Nephron progenitor cell (in vitro differentiated cells): ENCODE results near the gene BRINP3.

Source experiments
- DNase-seq: peaks from one replicate; pipeline ENCODE4 v3.0.0; 2021
- H3K27ac Mint-ChIP-seq: 2 replicates; pipeline ENCODE4 v1.8.0; 2021; ENCODE audit warnings: mild to moderate bottlenecking, moderate library complexity, mixed read lengths
- H3K27me3 Mint-ChIP-seq: 2 replicates; pipeline ENCODE4 v1.8.0; 2021; ENCODE audit warnings: mild to moderate bottlenecking, low read depth, mixed read lengths; ENCODE audit not compliant: poor library complexity
- H3K36me3 Mint-ChIP-seq: 2 replicates; pipeline ENCODE4 v1.8.0; 2021; ENCODE audit warnings: low read depth, mixed read lengths
- H3K4me1 Mint-ChIP-seq: 2 replicates; pipeline ENCODE4 v1.8.0; 2021; ENCODE audit warnings: mixed read lengths
- H3K4me3 Mint-ChIP-seq: 2 replicates; pipeline ENCODE4 v1.8.0; 2021; ENCODE audit warnings: mild to moderate bottlenecking, moderate library complexity, mixed read lengths
- H3K9me3 Mint-ChIP-seq: 2 replicates; pipeline ENCODE4 v1.8.0; 2021; ENCODE audit warnings: mild to moderate bottlenecking, moderate library complexity, mixed read lengths
- CTCF ChIP-seq: fragments of 200-600 bp; sonication (generic); IDR thresholded peaks from 2 replicates; pipeline ENCODE4 v1.5.0; 2021; ENCODE audit warnings: antibody characterized with exemption

The BRINP3 gene

GRCh38 chr1:190413142-190413541 is 64.5 kb downstream of the BRINP3 start:
- H3K4me1 Mint-ChIP-seq: no peaks in the 10 kb centered on the region
- no peak for TF ChIP-seq CTCF
- no peak overlapping the region for H3K4me3 Mint-ChIP-seq
- no peaks in the 10 kb centered on the region for H3K27me3 Mint-ChIP-seq
- no peak overlapping the region for H3K27ac Mint-ChIP-seq
- H3K9me3 Mint-ChIP-seq: no peaks in the 10 kb centered on the region
- no peaks in the 10 kb centered on the region for H3K36me3 Mint-ChIP-seq
- DNase-seq: no peak

GRCh38 chr1:190403402-190403801 is 74.3 kb downstream of the BRINP3 start:
- Mint-ChIP-seq H3K27ac (no peak overlapping the region), H3K36me3 (no peaks in the 10 kb centered on the region)

GRCh38 chr1:190399233-190399632 is 78.4 kb downstream of the BRINP3 start:
- Mint-ChIP-seq H3K4me3 (no peak overlapping the region), H3K4me1 (no peaks in the 10 kb centered on the region), H3K9me3 (no peaks in the 10 kb centered on the region), H3K36me3 (no peaks in the 10 kb centered on the region), H3K27ac (no peak overlapping the region), H3K27me3 (peaks cover 2% of the 10 kb centered on the region)
- no peak for DNase-seq
- no peak for TF ChIP-seq CTCF

More at GRCh38 chr1:190403402-190403801, 74.3 kb downstream of the BRINP3 start:
- Mint-ChIP-seq H3K4me1 (no peaks in the 10 kb centered on the region), H3K4me3 (no peak overlapping the region), H3K9me3 (no peaks in the 10 kb centered on the region), H3K27me3 (no peaks in the 10 kb centered on the region)
- DNase-seq: no peak
- TF ChIP-seq CTCF: no peak

DNA sequence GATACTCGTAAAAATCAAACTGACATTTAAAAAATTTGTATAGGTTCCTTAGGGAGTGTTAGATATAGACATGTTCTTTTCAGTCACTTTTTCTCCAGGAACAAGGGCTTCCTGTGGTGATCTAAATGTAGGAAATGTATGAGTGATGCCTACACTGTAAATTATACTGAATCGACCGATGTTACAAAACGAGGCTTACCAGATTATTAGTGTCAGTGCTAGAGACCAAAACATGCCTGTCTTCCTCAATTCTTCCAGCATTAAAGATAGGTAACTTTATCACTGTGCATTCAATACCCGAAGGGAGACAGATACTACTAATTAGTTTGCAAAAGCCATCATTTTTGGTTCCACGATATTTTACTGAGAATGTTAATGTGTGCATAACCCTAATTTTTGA is 86.1 kb downstream of the BRINP3 start:
- TF ChIP-seq CTCF: no peak
- no peaks in the 10 kb centered on the region for H3K4me1 Mint-ChIP-seq
- H3K27me3 Mint-ChIP-seq: no peaks in the 10 kb centered on the region
- no peak overlapping the region for H3K4me3 Mint-ChIP-seq
- no peak overlapping the region for H3K27ac Mint-ChIP-seq
- no peaks in the 10 kb centered on the region for H3K9me3 Mint-ChIP-seq
- DNase-seq: no peak
- H3K36me3 Mint-ChIP-seq: no peaks in the 10 kb centered on the region

GRCh38 chr1:190377991-190378390 is 99.7 kb downstream of the BRINP3 start:
- Mint-ChIP-seq H3K27ac (no peak overlapping the region), H3K4me3 (no peak overlapping the region), H3K36me3 (no peaks in the 10 kb centered on the region), H3K4me1 (peaks cover 6% of the 10 kb centered on the region), H3K27me3 (no peaks in the 10 kb centered on the region), H3K9me3 (no peaks in the 10 kb centered on the region)
- TF ChIP-seq CTCF: no peak
- no peak for DNase-seq

DNA sequence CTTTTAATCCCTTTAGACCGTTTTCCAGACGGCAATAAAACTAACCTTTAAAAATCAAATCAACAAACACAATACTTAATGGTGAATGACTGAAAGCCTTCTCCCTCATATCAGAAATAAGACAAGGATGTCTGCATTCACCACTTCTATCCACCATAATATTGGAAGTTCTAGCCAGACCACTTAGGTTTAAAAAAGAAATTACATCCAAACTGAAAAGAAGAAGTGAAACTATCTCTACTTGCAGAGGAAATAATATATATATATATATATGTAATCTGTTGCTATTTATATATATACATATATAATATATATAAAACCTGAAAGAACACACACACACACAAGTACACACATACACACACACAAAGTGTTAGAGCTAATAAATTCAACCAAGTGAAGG is 100.4 kb downstream of the BRINP3 start:
- no peaks in the 10 kb centered on the region for H3K36me3 Mint-ChIP-seq
- peaks cover 6% of the 10 kb centered on the region for H3K4me1 Mint-ChIP-seq
- H3K9me3 Mint-ChIP-seq: no peaks in the 10 kb centered on the region
- TF ChIP-seq CTCF: no peak
- no peak for DNase-seq
- H3K27me3 Mint-ChIP-seq: no peaks in the 10 kb centered on the region
- H3K27ac Mint-ChIP-seq: no peak overlapping the region
- no peak overlapping the region for H3K4me3 Mint-ChIP-seq
